PC-3 (cell line): Measurements from ENCODE around the gene STX11. TPM values are rescaled to one million over a fixed set of nuclear protein-coding genes. Genes with fewer than 3 reads are reported as not detected.

Source experiments
- ATAC-seq: fragments of 200-7000 bp; cut with Tn5 transposase; 2 replicates; pipeline ENCODE4 v1.9.1; 2020; ENCODE audit warnings: mild to moderate bottlenecking, moderate library complexity
- BruUV-seq: library from RNA; stranded (reverse); fragments of 400-500 nt; replicated peaks from 2 replicates; lab custom pipeline; 2021; lab: Mats Ljungman, UMichigan
- CTCF ChIA-PET: fragments of 300-600 bp; sonication (Branson Sonifier 250); formaldehyde crosslinking; loops from one replicate; lab custom pipeline; 2022; ENCODE audit warnings: antibody characterized with exemption; lab: Charles Lee
- POLR2A ChIA-PET: fragments of 300-600 bp; sonication (Branson Sonifier 250); formaldehyde crosslinking; loops from one replicate; lab custom pipeline; 2022; ENCODE audit warnings: antibody characterized with exemption; ENCODE audit not compliant: unreplicated experiment; lab: Charles Lee
- DNase-seq: peaks from one replicate; pipeline ENCODE4 v3.0.0-alpha.2; 2015
- H2AFZ ChIP-seq: fragments of 300-600 bp; sonication (generic); 2 replicates; pipeline ENCODE4 v1.6.0; 2016; ENCODE audit warnings: antibody characterized with exemption, low read length
- H3F3A ChIP-seq: fragments of 300-600 bp; sonication (generic); one replicate; pipeline ENCODE4 v1.6.0; 2017; ENCODE audit warnings: antibody characterized with exemption, low read length, control low read depth, mild to moderate bottlenecking; ENCODE audit not compliant: unreplicated experiment
- H3K27ac ChIP-seq: fragments of 300-600 bp; sonication (generic); 2 replicates; pipeline ENCODE4 v1.5.1; 2016; ENCODE audit warnings: mild to moderate bottlenecking, low read length
- H3K27me3 ChIP-seq: fragments of 300-600 bp; sonication (generic); 2 replicates; pipeline ENCODE4 v1.6.1; 2016; ENCODE audit warnings: low read length, mixed read lengths
- H3K36me3 ChIP-seq: fragments of 300-600 bp; sonication (generic); 2 replicates; pipeline ENCODE4 v1.6.1; 2016; ENCODE audit warnings: low read depth, mixed run types, low read length, mixed read lengths
- H3K4me1 ChIP-seq: fragments of 300-600 bp; sonication (generic); 2 replicates; pipeline ENCODE4 v1.5.1; 2016; ENCODE audit warnings: low read length; ENCODE audit not compliant: insufficient read depth
- H3K4me2 ChIP-seq: fragments of 300-600 bp; sonication (generic); 2 replicates; pipeline ENCODE4 v1.6.0; 2016; ENCODE audit warnings: low read length
- H3K4me3 ChIP-seq: fragments of 300-600 bp; sonication (generic); 2 replicates; pipeline ENCODE4 v1.5.1; 2016; ENCODE audit warnings: mild to moderate bottlenecking, low read length, mixed read lengths
- H3K79me2 ChIP-seq: fragments of 300-600 bp; sonication (generic); 2 replicates; pipeline ENCODE4 v1.6.1; 2017; ENCODE audit warnings: low read length, mixed read lengths
- H3K9ac ChIP-seq: fragments of 300-600 bp; sonication (generic); 2 replicates; pipeline ENCODE4 v1.6.0; 2016; ENCODE audit warnings: mild to moderate bottlenecking, low read length
- H3K9me2 ChIP-seq: fragments of 300-600 bp; sonication (generic); replicated peaks from 2 replicates; pipeline ENCODE4 v1.6.1; 2016; ENCODE audit warnings: mixed run types, low read length, mixed read lengths
- H3K9me3 ChIP-seq: fragments of 300-600 bp; sonication (generic); 2 replicates; pipeline ENCODE4 v1.6.1; 2016; ENCODE audit warnings: low read length, mixed read lengths
- H4K20me1 ChIP-seq: fragments of 300-600 bp; sonication (generic); 2 replicates; pipeline ENCODE4 v1.6.1; 2016; ENCODE audit warnings: low read length, mixed read lengths
- EZH2 ChIP-seq: fragments of 300-600 bp; sonication (generic); IDR thresholded peaks from one replicate; pipeline ENCODE4 v1.6.1; 2017; ENCODE audit warnings: antibody characterized with exemption, mild to moderate bottlenecking, low read length; ENCODE audit not compliant: unreplicated experiment
- EZH2phosphoT487 ChIP-seq: fragments of 300-600 bp; sonication (generic); IDR thresholded peaks from 2 replicates; pipeline ENCODE4 v1.6.1; 2018; ENCODE audit warnings: mild to moderate bottlenecking, antibody characterized with exemption, low read length, borderline replicate concordance
- intact Hi-C: fragments of 100-400 bp; cut with micrococcal nuclease; formaldehyde crosslinking; loops from 2 replicates; pipeline ENCODE4 v1.9.0; 2023
- total RNA-seq: library from RNA; depleted of rRNA; stranded (reverse); fragments of >200 nt; gene quantifications from 2 replicates; pipeline ENCODE4 v1.2.3, GENCODE V29; 2014
- TF ChIP-seq, protein P1 (sequence below): fragments of 300-600 bp; sonication (generic); conservative IDR thresholded peaks from 2 replicates; pipeline ENCODE4 v1.5.1; 2017; ENCODE audit warnings: antibody characterized with exemption, low read depth, mild to moderate bottlenecking, low read length

STX11 gene
- total RNA-seq, 1 experiment from 2014 or later = 1.5 TPM

DNA sequence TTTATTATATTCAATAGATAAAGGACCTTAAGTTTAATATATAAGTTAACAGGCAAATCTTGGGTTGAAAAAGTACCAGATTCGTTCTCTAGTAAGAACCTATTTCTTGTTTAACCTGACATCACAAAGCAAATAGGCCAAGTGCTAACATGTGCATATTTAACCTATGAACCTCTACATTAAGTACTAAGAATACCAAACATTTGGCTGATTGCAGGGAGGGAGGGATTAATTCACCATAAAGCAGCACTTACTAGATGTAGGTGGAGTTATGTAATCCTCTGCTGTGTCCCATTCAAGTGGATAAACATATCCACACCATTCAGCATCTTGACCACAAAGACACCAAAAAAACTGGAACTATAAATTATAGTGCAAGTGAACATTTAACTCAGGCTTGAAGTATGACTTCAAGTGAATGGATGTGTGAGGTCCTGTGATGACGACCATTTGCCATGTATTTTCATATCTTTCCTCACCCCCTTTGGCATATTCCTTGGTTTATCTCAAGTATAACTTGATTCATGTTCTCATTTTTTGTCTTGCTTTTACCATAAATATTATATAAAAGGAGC, 10.2 kb downstream of the STX11 start:
- no peaks in the 10 kb centered on the region for H3K36me3 ChIP-seq
- BruUV-seq = no TSS peak
- H3K4me1 ChIP-seq = peaks cover 11% of the 10 kb centered on the region
- ChIA-PET POLR2A (no interaction called here), CTCF (no interaction called here)
- no peak overlapping the region for H3K27ac ChIP-seq
- no peaks in the 10 kb centered on the region for H3K27me3 ChIP-seq
- H3K4me2 ChIP-seq = no peak overlapping the region
- TF ChIP-seq, protein P1, sequence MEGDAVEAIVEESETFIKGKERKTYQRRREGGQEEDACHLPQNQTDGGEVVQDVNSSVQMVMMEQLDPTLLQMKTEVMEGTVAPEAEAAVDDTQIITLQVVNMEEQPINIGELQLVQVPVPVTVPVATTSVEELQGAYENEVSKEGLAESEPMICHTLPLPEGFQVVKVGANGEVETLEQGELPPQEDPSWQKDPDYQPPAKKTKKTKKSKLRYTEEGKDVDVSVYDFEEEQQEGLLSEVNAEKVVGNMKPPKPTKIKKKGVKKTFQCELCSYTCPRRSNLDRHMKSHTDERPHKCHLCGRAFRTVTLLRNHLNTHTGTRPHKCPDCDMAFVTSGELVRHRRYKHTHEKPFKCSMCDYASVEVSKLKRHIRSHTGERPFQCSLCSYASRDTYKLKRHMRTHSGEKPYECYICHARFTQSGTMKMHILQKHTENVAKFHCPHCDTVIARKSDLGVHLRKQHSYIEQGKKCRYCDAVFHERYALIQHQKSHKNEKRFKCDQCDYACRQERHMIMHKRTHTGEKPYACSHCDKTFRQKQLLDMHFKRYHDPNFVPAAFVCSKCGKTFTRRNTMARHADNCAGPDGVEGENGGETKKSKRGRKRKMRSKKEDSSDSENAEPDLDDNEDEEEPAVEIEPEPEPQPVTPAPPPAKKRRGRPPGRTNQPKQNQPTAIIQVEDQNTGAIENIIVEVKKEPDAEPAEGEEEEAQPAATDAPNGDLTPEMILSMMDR = no peak
- no peak for TF ChIP-seq EZH2phosphoT487
- no peak for TF ChIP-seq EZH2
- no peak overlapping the region for H3K9ac ChIP-seq
- ATAC-seq (no peak), DNase-seq (no peak)
- H4K20me1 ChIP-seq = no peaks in the 10 kb centered on the region
- intact Hi-C loops = no loop called here
- H3K79me2 ChIP-seq = no peaks in the 10 kb centered on the region
- H3F3A ChIP-seq = no peaks in the 10 kb centered on the region
- H3K9me3 ChIP-seq = no peaks in the 10 kb centered on the region
- no peak overlapping the region for H2AFZ ChIP-seq
- no peaks in the 10 kb centered on the region for H3K9me2 ChIP-seq
- H3K4me3 ChIP-seq = no peak overlapping the region

DNA sequence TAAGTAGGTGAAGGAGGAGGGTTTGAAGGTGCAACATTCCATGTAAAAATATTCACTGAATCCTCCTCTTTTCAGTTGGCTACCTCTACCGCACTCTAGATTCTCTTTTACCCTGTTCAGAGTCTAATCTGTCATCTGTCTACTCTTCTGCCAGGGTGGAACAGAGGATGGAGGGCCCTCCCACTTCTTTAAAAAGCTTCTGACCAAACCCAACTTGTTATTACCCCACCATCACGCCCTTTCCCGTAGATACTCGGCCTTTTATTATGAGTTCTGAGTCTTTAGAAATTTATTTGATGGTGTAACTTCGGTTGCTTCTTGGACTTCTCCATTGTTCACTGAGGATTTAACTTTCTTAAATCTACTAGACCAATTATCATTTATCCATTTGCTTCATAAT, 11.7 kb downstream of the STX11 start:
- intact Hi-C loops = no loop called here
- H4K20me1 ChIP-seq = no peaks in the 10 kb centered on the region
- BruUV-seq = no TSS peak
- no peaks in the 10 kb centered on the region for H3K79me2 ChIP-seq
- CTCF ChIA-PET = no interaction called here
- TF ChIP-seq EZH2phosphoT487 = no peak
- TF ChIP-seq, protein P1 = no peak
- no peak for TF ChIP-seq EZH2
- DNase-seq (no peak), ATAC-seq (no peak)
- no peak overlapping the region for H2AFZ ChIP-seq
- no peak overlapping the region for H3K4me3 ChIP-seq
- H3K27me3 ChIP-seq = no peaks in the 10 kb centered on the region
- no peak overlapping the region for H3K4me2 ChIP-seq
- no peak overlapping the region for H3K9ac ChIP-seq
- peaks cover 11% of the 10 kb centered on the region for H3K4me1 ChIP-seq
- no peaks in the 10 kb centered on the region for H3K9me3 ChIP-seq
- POLR2A ChIA-PET = no interaction called here
- no peaks in the 10 kb centered on the region for H3K36me3 ChIP-seq
- no peak overlapping the region for H3K27ac ChIP-seq
- H3F3A ChIP-seq = no peaks in the 10 kb centered on the region
- H3K9me2 ChIP-seq = no peaks in the 10 kb centered on the region

DNA sequence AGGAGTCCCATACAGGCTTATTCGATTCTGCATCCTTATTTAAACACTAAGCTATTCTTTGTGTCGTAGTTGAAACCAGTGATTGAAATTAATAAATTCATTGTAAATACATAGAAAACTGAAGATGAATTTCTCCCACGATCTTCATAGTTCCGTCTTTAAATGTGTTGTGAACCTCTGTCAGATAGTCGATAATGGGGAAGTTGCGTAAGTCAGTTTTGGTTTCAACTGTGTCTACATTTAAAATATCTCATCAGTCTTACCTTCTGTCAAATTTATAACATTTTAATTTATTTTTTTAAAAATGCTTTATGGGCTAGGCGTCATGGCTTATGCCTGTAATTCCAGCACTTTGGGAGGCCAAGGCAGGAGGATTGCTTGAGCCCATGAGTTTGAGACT, 12.7 kb downstream of the STX11 start:
- no peak overlapping the region for H3K27ac ChIP-seq
- H3K9me3 ChIP-seq = no peaks in the 10 kb centered on the region
- POLR2A ChIA-PET = no interaction called here
- intact Hi-C loops = no loop called here
- no peak for ATAC-seq
- H3K4me2 ChIP-seq = no peak overlapping the region
- H3K4me1 ChIP-seq = peaks cover 8% of the 10 kb centered on the region
- H3K4me3 ChIP-seq = no peak overlapping the region
- no peaks in the 10 kb centered on the region for H4K20me1 ChIP-seq
- BruUV-seq = no TSS peak
- no peak for DNase-seq
- CTCF ChIA-PET = no interaction called here
- H3K27me3 ChIP-seq = no peaks in the 10 kb centered on the region
- TF ChIP-seq, protein P1 = no peak
- TF ChIP-seq EZH2phosphoT487 (no peak), EZH2 (no peak)
- no peaks in the 10 kb centered on the region for H3K9me2 ChIP-seq
- H3K79me2 ChIP-seq = no peaks in the 10 kb centered on the region
- no peak overlapping the region for H3K9ac ChIP-seq
- H3K36me3 ChIP-seq = no peaks in the 10 kb centered on the region
- H3F3A ChIP-seq = no peaks in the 10 kb centered on the region
- H2AFZ ChIP-seq = no peak overlapping the region
